Myometrial cell (primary cell): ENCODE data around the gene MARS1. TPM values are rescaled to one million over a fixed set of nuclear protein-coding genes. Genes with fewer than 3 reads are reported as not detected.

Source experiments
- total RNA-seq: library from RNA; depleted of rRNA; stranded (reverse); fragments of >200 nt; gene quantifications from 2 replicates; pipeline ENCODE4 v1.2.3, GENCODE V29; 2015

The MARS1 gene
- 166 and 202 TPM in 2 replicates for total RNA-seq

GRCh38 chr12:57487597-57488401, at the start of gene MARS1:
Gene MARS1 (plus strand): TSS chr12:57488068. CDS start chr12:57488091, 23 bp downstream.

GRCh38 chr12:57454566-57455373, 33.1 kb upstream of the MARS1 start, which contains the start of gene INHBE:
Gene INHBE (plus strand): TSS chr12:57455307. CDS start chr12:57455537, 230 bp downstream.

GRCh38 chr12:57459750-57460467, 28.0 kb upstream of the MARS1 start, which contains the start of gene GLI1:
Gene GLI1 (plus strand): TSS chr12:57459785. CDS start chr12:57463692, 3,907 bp downstream.

GRCh38 chr12:57479376-57480115, 8.3 kb upstream of the MARS1 start, which contains the start of gene ARHGAP9:
Gene ARHGAP9 (minus strand): TSS chr12:57479866. CDS start chr12:57479406, 460 bp downstream.

GRCh38 chr12:57520053-57520818, 32.4 kb downstream of the MARS1 start, which contains the start of gene DDIT3:
Gene DDIT3 (minus strand): TSS chr12:57520514. CDS start chr12:57517406, 3,108 bp downstream.

GRCh38 chr12:57522011-57522886, 34.4 kb downstream of the MARS1 start, which contains the start of gene MBD6:
Gene MBD6 (plus strand): TSS chr12:57522824. CDS start chr12:57524304, 1,480 bp downstream.

GRCh38 chr12:57546438-57547287, 58.8 kb downstream of the MARS1 start, which contains the start of gene DCTN2:
Gene DCTN2 (minus strand): TSS chr12:57547192. CDS start chr12:57547063, 129 bp downstream.

GRCh38 chr12:57549909-57550640, 62.2 kb downstream of the MARS1 start, which contains the start of gene KIF5A:
Gene KIF5A (plus strand): TSS chr12:57550044. CDS start chr12:57550272, 228 bp downstream.

Other genes starting within 250 kb of the MARS1 start
- gene STAC3, start 236.9 kb upstream of the MARS1 start, total RNA-seq = 0.18 TPM in 1 of 2 replicates, not detected in the other
- 19.3 and 23.9 TPM in 2 replicates for gene R3HDM2, start 57.0 kb upstream of the MARS1 start, total RNA-seq
- not detected in 2 replicates for gene INHBC, start 53.3 kb upstream of the MARS1 start, total RNA-seq
- 3.5 and 6.2 TPM in 2 replicates for gene INHBE, start 32.8 kb upstream of the MARS1 start, total RNA-seq
- gene GLI1, start 28.3 kb upstream of the MARS1 start, total RNA-seq = 1.4 and 3.7 TPM in 2 replicates
- gene ARHGAP9, start 8.2 kb upstream of the MARS1 start, total RNA-seq = 0.18 TPM in 1 of 2 replicates, not detected in the other
- gene DDIT3, start 32.4 kb downstream of the MARS1 start, total RNA-seq = 32.9 and 42.7 TPM in 2 replicates
- 5.8 and 7.5 TPM in 2 replicates for gene MBD6, start 34.8 kb downstream of the MARS1 start, total RNA-seq
- gene DCTN2, start 59.1 kb downstream of the MARS1 start, total RNA-seq = 175 and 242 TPM in 2 replicates
- 0.29 and 0.89 TPM in 2 replicates for gene KIF5A, start 62.0 kb downstream of the MARS1 start, total RNA-seq
- gene PIP4K2C, start 103.1 kb downstream of the MARS1 start, total RNA-seq = 19.8 and 32.0 TPM in 2 replicates
- 29.4 and 33.7 TPM in 2 replicates for gene DTX3, start 116.8 kb downstream of the MARS1 start, total RNA-seq
- gene ARHGEF25, start 123.4 kb downstream of the MARS1 start, total RNA-seq = 42.4 and 51.6 TPM in 2 replicates
- 1.9 and 8.4 TPM in 2 replicates for gene B4GALNT1, start 145.1 kb downstream of the MARS1 start, total RNA-seq
- 207 and 276 TPM in 2 replicates for gene OS9, start 206.1 kb downstream of the MARS1 start, total RNA-seq